Osteoblast (primary cell): ENCODE data around the gene ANKAR. TPM values are rescaled to one million over a fixed set of nuclear protein-coding genes. Genes with fewer than 3 reads are reported as not detected.
A peak's percentile ranks its signal among the peaks of the same experiment; 100 is the strongest.
"Not testable (repeated sequence)": the region's sequence is repeated elsewhere in the genome, so short reads cannot be mapped to it uniquely, and the experiment has no call there.

ENCODE experiments used
- DNase-seq: peaks from one replicate; pipeline ENCODE4 v3.0.0; 2011; ENCODE audit warnings: low spot score, mixed read lengths; ENCODE audit not compliant: insufficient read length; ENCODE audit errors: missing footprints
- H2AFZ ChIP-seq: 2 replicates; pipeline ENCODE4 v1.6.0; 2011; ENCODE audit warnings: mild to moderate bottlenecking, low read length
- H3K27ac ChIP-seq: 2 replicates; pipeline ENCODE4 v1.5.1; 2011; ENCODE audit warnings: mild to moderate bottlenecking, low read depth, low read length, moderate library complexity
- H3K27me3 ChIP-seq: 2 replicates; pipeline ENCODE4 v1.6.0; 2012; ENCODE audit warnings: mild to moderate bottlenecking, control low read depth, inconsistent platforms, low read length, moderate library complexity; ENCODE audit not compliant: insufficient read depth
- H3K36me3 ChIP-seq: 2 replicates; pipeline ENCODE4 v1.5.1; 2011; ENCODE audit warnings: mild to moderate bottlenecking, low read length, control low read depth, moderate library complexity; ENCODE audit not compliant: insufficient read depth
- H3K4me1 ChIP-seq: 2 replicates; pipeline ENCODE4 v1.5.1; 2011; ENCODE audit warnings: mild to moderate bottlenecking, low read length, control low read depth, moderate library complexity; ENCODE audit not compliant: insufficient read depth
- H3K4me2 ChIP-seq: 2 replicates; pipeline ENCODE4 v1.6.0; 2011; ENCODE audit warnings: mild to moderate bottlenecking, low read length; ENCODE audit not compliant: insufficient read depth
- H3K4me3 ChIP-seq: fragments of 200-600 bp; sonication (generic); 3 replicates; pipeline ENCODE4 v1.5.1; 2012; ENCODE audit warnings: mild to moderate bottlenecking, low read length, inconsistent platforms; ENCODE audit not compliant: insufficient read depth
- H3K79me2 ChIP-seq: 2 replicates; pipeline ENCODE4 v1.6.0; 2012; ENCODE audit warnings: mild to moderate bottlenecking, low read length, control low read depth, inconsistent platforms; ENCODE audit not compliant: insufficient read depth
- H3K9me3 ChIP-seq: 2 replicates; pipeline ENCODE4 v1.5.1; 2011; ENCODE audit warnings: low read depth, low read length, control low read depth
- H4K20me1 ChIP-seq: 2 replicates; pipeline ENCODE4 v1.6.0; 2012; ENCODE audit warnings: mild to moderate bottlenecking, low read length, control low read depth; ENCODE audit not compliant: insufficient read depth
- CTCF ChIP-seq: IDR thresholded peaks from 2 replicates; pipeline ENCODE4 v1.5.1; 2011; ENCODE audit warnings: mild to moderate bottlenecking, low read depth, low read length, moderate library complexity; ENCODE audit errors: extremely low read depth
- total RNA-seq: library from RNA; depleted of rRNA; stranded (reverse); fragments of >200 nt; gene quantifications from 2 replicates; pipeline ENCODE4 v1.2.3, GENCODE V29; 2012

Gene ANKAR
- total RNA-seq, 1 donor: 14.1 TPM

GRCh38 chr2:189700681-189701080, 26.2 kb downstream of the ANKAR start:
- H3K36me3 ChIP-seq: no peaks in the 10 kb centered on the region
- no peaks in the 10 kb centered on the region for H3K79me2 ChIP-seq
- H3K4me1 ChIP-seq: no peaks in the 10 kb centered on the region
- no peaks in the 10 kb centered on the region for H4K20me1 ChIP-seq
- no peaks in the 10 kb centered on the region for H3K9me3 ChIP-seq
- no peaks in the 10 kb centered on the region for H3K27me3 ChIP-seq
- no peak overlapping the region for H3K4me3 ChIP-seq
- H3K4me2 ChIP-seq: no peak overlapping the region
- H2AFZ ChIP-seq: no peak overlapping the region
- H3K27ac ChIP-seq: no peak overlapping the region
- no peak for TF ChIP-seq CTCF
- DNase-seq: no peak

- Histone ChIP-seq H3K4me3 (no peak overlapping the region), H3K27ac (no peak overlapping the region), H3K4me1 (no peaks in the 10 kb centered on the region), H3K9me3 (no peaks in the 10 kb centered on the region), H4K20me1 (no peaks in the 10 kb centered on the region), H3K27me3 (no peaks in the 10 kb centered on the region), H3K4me2 (no peak overlapping the region), H2AFZ (no peak overlapping the region), H3K36me3 (no peaks in the 10 kb centered on the region), H3K79me2 (no peaks in the 10 kb centered on the region)
- peak; percentile 34 for TF ChIP-seq CTCF
- DNase-seq: no peak
Measured at GRCh38 chr2:189702071-189702470, 27.6 kb downstream of the ANKAR start.

GRCh38 chr2:189709501-189710221, 35.2 kb downstream of the ANKAR start:
- H2AFZ ChIP-seq: no peak overlapping the region
- H3K4me1 ChIP-seq: no peaks in the 10 kb centered on the region
- no peaks in the 10 kb centered on the region for H3K27me3 ChIP-seq
- H3K4me2 ChIP-seq: no peak overlapping the region
- no peak overlapping the region for H3K27ac ChIP-seq
- TF ChIP-seq CTCF: no peak
- no peaks in the 10 kb centered on the region for H3K9me3 ChIP-seq
- DNase-seq: no peak
- H3K36me3 ChIP-seq: peaks cover 5% of the 10 kb centered on the region
- H4K20me1 ChIP-seq: no peaks in the 10 kb centered on the region
- no peak overlapping the region for H3K4me3 ChIP-seq
- no peaks in the 10 kb centered on the region for H3K79me2 ChIP-seq

GRCh38 chr2:189717593-189717992, 43.1 kb downstream of the ANKAR start:
- H3K9me3 ChIP-seq, H3K4me2 ChIP-seq, H2AFZ ChIP-seq, H3K79me2 ChIP-seq, H3K4me1 ChIP-seq, DNase-seq, H3K4me3 ChIP-seq, H3K27ac ChIP-seq, H3K27me3 ChIP-seq, H4K20me1 ChIP-seq, H3K36me3 ChIP-seq: not testable (repeated sequence)
